AG04449 (cell line): ENCODE measurements around the gene DUS1L.
A peak's percentile ranks its signal among the peaks of the same experiment; 100 is the strongest.

Source experiments
- CTCF ChIA-PET: fragments of 350-600 bp; formaldehyde crosslinking; extraction: SDS; loops from one replicate; lab custom pipeline; 2021; ENCODE audit warnings: antibody characterized with exemption; lab: Yijun Ruan, JAX
- POLR2A ChIA-PET: fragments of 400-600, 350-600 bp; formaldehyde crosslinking; extraction: SDS; loops from one replicate; lab custom pipeline; 2020; ENCODE audit warnings: antibody characterized with exemption, inconsistent platforms; lab: Yijun Ruan, JAX
- DNase-seq: peaks from one replicate; pipeline ENCODE4 v3.0.0-alpha.2; 2010; ENCODE audit warnings: low read depth, low spot score
- H3K4me3 ChIP-seq: 2 replicates; pipeline ENCODE4 v1.5.1; 2011; ENCODE audit warnings: low read depth, mild to moderate bottlenecking, control low read depth, low read length
- TF ChIP-seq, protein P1 (sequence below): IDR thresholded peaks from one replicate; pipeline ENCODE4 v1.5.1; 2011; ENCODE audit warnings: mild to moderate bottlenecking, moderate library complexity, low read length, control low read depth, inconsistent platforms; ENCODE audit not compliant: insufficient read depth; ENCODE audit errors: missing control alignments

The DUS1L gene

DNA sequence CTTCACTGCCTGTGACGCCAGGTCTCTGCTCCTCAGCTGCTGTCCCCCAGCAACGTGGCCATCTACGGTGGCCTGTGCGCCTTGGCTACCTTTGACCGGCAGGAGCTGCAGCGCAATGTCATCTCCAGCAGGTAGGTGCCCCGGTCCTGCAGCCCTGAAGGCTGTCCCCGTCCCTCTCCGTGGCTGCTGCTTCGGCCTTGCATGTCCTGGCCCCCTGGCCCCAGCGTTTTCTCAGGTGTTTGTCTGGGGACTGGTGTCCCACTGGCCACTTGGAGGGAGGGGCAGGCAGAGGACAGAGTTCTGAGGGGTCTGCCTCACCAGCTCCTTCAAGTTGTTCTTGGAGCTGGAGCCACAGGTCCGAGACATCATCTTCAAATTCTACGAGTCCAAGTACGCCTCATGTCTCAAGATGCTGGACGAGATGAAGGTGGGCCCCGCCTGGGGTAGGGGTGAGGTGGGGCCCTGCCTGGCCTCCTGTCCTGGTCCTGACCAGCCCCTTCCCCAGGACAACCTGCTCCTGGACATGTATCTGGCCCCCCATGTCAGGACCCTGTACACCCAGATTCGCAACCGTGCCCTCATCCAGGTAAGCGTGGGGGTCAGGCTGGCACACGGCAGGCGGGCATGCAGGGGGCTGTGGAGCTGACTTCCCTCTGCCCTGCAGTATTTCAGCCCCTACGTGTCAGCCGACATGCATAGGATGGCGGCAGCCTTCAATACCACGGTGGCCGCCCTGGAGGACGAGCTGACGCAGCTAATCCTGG, 9.5 kb downstream of the DUS1L start:
- no peak for DNase-seq
- POLR2A ChIA-PET = no interaction called here

DNA sequence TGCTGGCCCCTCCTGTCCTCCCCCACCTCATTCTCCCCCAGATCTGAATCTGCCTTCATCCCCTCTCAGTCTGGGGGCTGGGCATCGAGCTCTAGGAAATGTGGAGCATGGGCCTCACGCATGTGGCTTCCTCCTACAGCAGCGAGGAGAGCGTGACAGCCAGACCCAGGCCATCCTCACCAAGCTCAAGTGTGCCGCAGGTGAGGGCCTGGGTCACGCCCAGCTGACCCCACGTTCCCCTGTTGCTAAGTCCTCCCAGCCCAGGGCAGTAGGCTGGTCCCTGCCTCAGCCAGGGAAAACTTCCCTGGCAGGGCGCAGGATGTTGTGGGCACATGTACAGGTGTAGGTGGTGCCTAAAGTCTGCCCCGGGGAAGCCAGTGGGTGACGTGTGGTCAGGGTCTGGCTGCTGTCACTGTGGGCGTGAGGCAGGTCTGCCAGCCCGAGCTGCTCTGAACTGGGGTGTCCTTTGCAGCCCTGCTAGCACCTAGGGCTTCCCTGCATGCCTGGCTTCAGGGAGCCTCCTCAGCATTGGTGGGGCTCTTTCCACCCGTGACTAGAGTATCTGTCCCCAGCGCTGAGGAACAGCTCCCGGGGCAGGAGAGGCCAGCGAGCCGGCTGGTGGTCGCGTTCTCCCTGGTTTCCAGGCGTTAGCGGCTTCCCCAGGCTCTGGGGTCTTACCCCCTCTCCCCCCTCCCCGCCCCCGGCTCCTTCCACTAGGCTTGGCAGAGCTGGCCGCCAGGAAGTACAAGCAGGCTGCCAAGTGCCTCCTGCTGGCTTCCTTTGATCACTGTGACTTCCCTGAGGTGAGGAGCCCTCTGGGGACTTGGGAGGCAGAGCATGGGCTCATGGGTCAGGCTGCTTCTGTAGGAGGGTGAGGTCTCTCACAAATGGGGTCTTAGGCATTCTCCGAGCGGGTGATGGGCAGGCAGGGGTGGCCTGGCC, 10.3 kb downstream of the DUS1L start:
- ChIA-PET POLR2A (interaction anchor here (1.1 to 1.5 kb wide), 2 partner anchors 12 to 43 kb away, joined by 3 to 4 read pairs; partner anchors contain the start of gene FASN), CTCF (interaction anchor here (0.7 to 1.9 kb wide), 3 partner anchors 10 to 99 kb away, joined by 3 to 7 read pairs (median 4); partner anchors contain the start of genes DCXR and DUS1L)
- no peak overlapping the region for H3K4me3 ChIP-seq
- TF ChIP-seq, protein P1, sequence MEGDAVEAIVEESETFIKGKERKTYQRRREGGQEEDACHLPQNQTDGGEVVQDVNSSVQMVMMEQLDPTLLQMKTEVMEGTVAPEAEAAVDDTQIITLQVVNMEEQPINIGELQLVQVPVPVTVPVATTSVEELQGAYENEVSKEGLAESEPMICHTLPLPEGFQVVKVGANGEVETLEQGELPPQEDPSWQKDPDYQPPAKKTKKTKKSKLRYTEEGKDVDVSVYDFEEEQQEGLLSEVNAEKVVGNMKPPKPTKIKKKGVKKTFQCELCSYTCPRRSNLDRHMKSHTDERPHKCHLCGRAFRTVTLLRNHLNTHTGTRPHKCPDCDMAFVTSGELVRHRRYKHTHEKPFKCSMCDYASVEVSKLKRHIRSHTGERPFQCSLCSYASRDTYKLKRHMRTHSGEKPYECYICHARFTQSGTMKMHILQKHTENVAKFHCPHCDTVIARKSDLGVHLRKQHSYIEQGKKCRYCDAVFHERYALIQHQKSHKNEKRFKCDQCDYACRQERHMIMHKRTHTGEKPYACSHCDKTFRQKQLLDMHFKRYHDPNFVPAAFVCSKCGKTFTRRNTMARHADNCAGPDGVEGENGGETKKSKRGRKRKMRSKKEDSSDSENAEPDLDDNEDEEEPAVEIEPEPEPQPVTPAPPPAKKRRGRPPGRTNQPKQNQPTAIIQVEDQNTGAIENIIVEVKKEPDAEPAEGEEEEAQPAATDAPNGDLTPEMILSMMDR = no peak
- no peak for DNase-seq

More for the DNA sequence above, 9.5 kb downstream of the DUS1L start:
- CTCF ChIA-PET = no interaction called here
- H3K4me3 ChIP-seq = no peak overlapping the region
- TF ChIP-seq, protein P1 = no peak

DNA sequence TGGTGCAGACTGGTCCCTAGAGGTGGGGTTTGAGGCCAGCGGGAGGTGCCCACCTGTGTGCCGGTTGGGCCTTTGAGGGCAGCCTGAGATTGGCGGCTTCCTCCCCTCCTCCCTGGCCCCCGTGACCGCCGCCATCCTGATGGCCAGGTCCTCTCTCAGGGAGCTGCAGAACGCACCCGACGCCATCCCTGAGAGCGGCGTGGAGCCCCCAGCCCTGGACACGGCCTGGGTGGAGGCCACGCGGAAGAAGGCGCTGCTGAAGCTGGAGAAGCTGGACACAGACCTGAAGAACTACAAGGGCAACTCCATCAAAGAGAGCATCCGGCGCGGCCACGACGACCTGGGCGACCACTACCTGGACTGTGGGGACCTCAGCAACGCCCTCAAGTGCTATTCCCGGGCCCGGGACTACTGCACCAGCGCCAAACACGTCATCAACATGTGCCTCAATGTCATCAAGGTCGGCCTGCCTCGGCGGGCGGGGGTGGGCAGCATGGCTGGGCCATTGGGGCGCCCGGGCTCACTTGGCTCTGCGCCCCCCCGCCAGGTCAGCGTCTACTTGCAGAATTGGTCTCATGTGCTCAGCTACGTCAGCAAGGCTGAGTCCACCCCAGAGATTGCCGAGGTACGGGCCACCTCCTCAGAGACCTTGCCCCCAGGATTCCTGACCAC, 11.1 kb downstream of the DUS1L start:
- no peak for DNase-seq
- TF ChIP-seq, protein P1 = no peak
- CTCF ChIA-PET = interaction anchor here (0.7 to 7.1 kb wide), 5 partner anchors 11 to 100 kb away, joined by 3 to 47 read pairs (median 5); partner anchors contain the start of genes DCXR and DUS1L
- POLR2A ChIA-PET = interaction anchor here (1.1 to 1.6 kb wide), 3 partner anchors 11 to 44 kb away, joined by 3 to 4 read pairs (median 4); partner anchors contain the start of genes DCXR and FASN
- H3K4me3 ChIP-seq = no peak overlapping the region

DNA sequence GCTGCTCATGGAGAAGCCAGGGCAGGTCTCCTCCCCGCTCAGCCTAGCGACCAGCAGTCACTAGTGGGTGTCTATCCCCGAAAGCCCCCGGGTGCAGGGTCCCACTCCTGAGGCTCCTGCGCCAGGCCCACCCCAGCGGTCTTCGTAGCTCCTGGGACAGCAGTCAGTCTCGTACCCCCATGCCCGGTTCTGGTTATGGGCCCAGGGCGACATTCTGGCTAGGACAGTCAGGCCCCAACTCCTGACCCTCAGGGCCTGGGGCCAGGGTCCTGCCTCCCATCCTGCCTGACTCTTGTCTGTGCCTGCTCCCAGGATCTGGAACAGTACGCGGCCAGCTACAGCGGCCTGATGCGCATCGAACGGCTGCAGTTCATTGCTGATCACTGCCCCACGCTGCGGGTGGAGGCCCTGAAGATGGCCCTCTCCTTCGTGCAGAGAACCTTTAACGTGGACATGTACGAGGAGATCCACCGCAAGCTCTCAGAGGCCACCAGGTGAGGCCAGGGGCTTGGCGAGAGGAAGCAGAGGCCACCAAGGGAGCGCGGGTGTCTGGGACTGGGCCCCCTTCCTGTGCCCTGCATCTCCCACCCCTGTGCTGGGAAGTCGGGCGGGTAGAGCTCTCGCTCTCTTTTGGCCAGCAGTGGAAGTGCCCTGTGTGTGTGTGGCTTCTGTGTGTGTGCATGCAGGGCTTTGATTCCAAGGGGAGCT, 11.9 kb downstream of the DUS1L start:
- TF ChIP-seq, protein P1 = no peak
- ChIA-PET POLR2A (interaction anchor here (0.6 to 1.6 kb wide), 4 partner anchors 10 to 72 kb away, joined by 3 to 4 read pairs (median 4); partner anchors contain the start of gene DCXR), CTCF (interaction anchor here (1.1 to 7.1 kb wide), 5 partner anchors 11 to 101 kb away, joined by 3 to 47 read pairs (median 6); partner anchors contain the start of genes DCXR and DUS1L)
- no peak for DNase-seq
- peak overlapping the region; percentile 82 for H3K4me3 ChIP-seq

DNA sequence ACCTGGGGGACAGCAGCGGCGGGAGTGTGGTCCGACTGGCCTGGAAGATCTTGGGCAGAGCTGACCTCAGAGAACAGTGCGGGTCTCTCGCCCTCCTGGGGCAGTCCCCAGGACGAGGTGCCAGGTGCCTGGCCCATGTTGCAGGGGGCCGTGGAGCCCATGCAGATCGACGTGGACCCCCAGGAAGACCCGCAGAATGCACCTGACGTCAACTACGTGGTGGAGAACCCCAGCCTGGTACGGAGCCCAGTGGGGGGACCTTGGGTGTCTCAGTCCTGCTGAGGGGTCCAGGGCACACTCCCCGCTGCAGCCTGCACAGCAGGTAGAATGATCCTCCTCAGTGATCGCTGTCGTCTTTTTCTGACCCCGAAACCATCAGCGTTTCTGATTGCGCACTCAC, 12.5 kb downstream of the DUS1L start:
- POLR2A ChIA-PET = interaction anchor here (0.6 to 1.6 kb wide), 3 partner anchors 11 to 72 kb away, joined by 3 to 4 read pairs (median 4); partner anchors contain the start of gene DCXR
- CTCF ChIA-PET = interaction anchor here (2.0 to 7.1 kb wide), 2 partner anchors 14 to 94 kb away, joined by 6 to 47 read pairs; partner anchors contain the start of gene DCXR
- DNase-seq = no peak
- TF ChIP-seq, protein P1 = no peak
- H3K4me3 ChIP-seq = peak overlapping the region; percentile 82
